ENCODE results near the gene NGF. TPM values are rescaled to one million over a fixed set of nuclear protein-coding genes. Genes with fewer than 3 reads are reported as not detected.

NGF gene
- total and polyA plus RNA-seq, 2 donors (not counting 1 experiment from before 2014, with no cell fraction given): not detected

DNA sequence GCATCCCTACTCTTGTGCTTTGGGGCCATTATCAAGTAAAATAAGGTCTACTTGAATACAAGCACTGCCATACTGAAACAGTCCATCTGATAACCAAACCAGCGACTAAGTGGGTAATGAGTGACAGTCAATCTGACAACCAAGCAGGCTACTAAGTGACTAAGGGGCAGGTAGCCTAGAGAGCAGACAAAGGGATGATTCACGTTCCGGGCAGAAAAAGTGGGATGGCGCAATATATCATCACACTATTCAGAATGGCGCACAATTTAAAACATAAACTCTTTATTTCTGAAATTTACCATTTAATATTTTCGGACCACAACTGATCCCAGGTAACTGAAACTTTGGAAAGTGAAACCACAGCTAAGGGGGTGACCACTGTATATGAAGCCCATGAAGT lies 17.7 kb downstream of the NGF start:
- Histone ChIP-seq H3K79me2 (ENCODE audit: control insufficient read depth, insufficient read depth, low read length) (no peaks in the 10 kb centered on the region), H3K36me3 (replicated peaks in 1 of 2; ENCODE audit: control extremely low read depth in 1 of 2, control insufficient read depth in 1 of 2, extremely low read depth in 1 of 2, insufficient read depth in 2 of 2, low read length in 1 of 2) (no peaks in the 10 kb centered on the region), H4K20me1 (ENCODE audit: control insufficient read depth, insufficient read depth, low read length, poor library complexity, severe bottlenecking) (no peaks in the 10 kb centered on the region), H3K4me3 (ENCODE audit: control extremely low read depth in 1 of 5, extremely low read depth in 1 of 5, insufficient read depth in 1 of 5, low read depth in 2 of 5, low read length in 4 of 5) (no peak overlapping the region), H3K27me3 (replicated peaks in 1 of 4; ENCODE audit: control extremely low read depth in 1 of 4, control insufficient read depth in 3 of 4, insufficient read depth in 4 of 4, low read length in 3 of 4) (peaks cover 0 to 5% (median 0%) of the 10 kb centered on the region in 4 experiments), H3K4me1 (ENCODE audit: control insufficient read depth in 2 of 2, insufficient read depth in 2 of 2, low read length in 2 of 2) (no peaks in the 10 kb centered on the region), H3K4me2 (replicated peaks; ENCODE audit: low read depth, low read length, poor library complexity, severe bottlenecking) (no peak overlapping the region), H3K27ac (ENCODE audit: low read length in 2 of 2) (no peak overlapping the region), H3K9me3 (ENCODE audit: control extremely low read depth in 1 of 3, control insufficient read depth in 2 of 3, insufficient read depth in 1 of 3, low read length in 2 of 3) (no peaks in the 10 kb centered on the region), H3K9ac (ENCODE audit: low read length) (no peak overlapping the region), H2AFZ (ENCODE audit: insufficient read depth, low read depth, low read length, poor library complexity, severe bottlenecking) (no peak overlapping the region)
- no peak for DNase-seq
- TF ChIP-seq, protein P1, sequence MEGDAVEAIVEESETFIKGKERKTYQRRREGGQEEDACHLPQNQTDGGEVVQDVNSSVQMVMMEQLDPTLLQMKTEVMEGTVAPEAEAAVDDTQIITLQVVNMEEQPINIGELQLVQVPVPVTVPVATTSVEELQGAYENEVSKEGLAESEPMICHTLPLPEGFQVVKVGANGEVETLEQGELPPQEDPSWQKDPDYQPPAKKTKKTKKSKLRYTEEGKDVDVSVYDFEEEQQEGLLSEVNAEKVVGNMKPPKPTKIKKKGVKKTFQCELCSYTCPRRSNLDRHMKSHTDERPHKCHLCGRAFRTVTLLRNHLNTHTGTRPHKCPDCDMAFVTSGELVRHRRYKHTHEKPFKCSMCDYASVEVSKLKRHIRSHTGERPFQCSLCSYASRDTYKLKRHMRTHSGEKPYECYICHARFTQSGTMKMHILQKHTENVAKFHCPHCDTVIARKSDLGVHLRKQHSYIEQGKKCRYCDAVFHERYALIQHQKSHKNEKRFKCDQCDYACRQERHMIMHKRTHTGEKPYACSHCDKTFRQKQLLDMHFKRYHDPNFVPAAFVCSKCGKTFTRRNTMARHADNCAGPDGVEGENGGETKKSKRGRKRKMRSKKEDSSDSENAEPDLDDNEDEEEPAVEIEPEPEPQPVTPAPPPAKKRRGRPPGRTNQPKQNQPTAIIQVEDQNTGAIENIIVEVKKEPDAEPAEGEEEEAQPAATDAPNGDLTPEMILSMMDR (IDR thresholded peaks at IDR 0.05): no peak
- TF ChIP-seq EZH2 (IDR thresholded peaks at IDR 0.05; ENCODE audit: borderline replicate concordance, insufficient read depth, low read depth, low read length, poor library complexity, severe bottlenecking): no peak
- no peaks in the 10 kb centered on the region for H3K9me3 Mint-ChIP-seq (ENCODE audit: insufficient read depth)
- no peaks in the 10 kb centered on the region for H3K4me1 Mint-ChIP-seq
- no peak for ATAC-seq (ENCODE audit: low read depth)
- 100% methylated on average over 3 of the region's 6 CpGs for WGBS (ENCODE audit: insufficient coverage)
- ChIA-PET POLR2A (no interaction called here), CTCF (no interaction called here)
- H3K27me3 Mint-ChIP-seq: peaks cover 14% of the 10 kb centered on the region
- intact Hi-C loops (cut with micrococcal nuclease): no loop called here
- H3K4me3 Mint-ChIP-seq: no peak overlapping the region
- no peak overlapping the region for H3K27ac Mint-ChIP-seq

DNA sequence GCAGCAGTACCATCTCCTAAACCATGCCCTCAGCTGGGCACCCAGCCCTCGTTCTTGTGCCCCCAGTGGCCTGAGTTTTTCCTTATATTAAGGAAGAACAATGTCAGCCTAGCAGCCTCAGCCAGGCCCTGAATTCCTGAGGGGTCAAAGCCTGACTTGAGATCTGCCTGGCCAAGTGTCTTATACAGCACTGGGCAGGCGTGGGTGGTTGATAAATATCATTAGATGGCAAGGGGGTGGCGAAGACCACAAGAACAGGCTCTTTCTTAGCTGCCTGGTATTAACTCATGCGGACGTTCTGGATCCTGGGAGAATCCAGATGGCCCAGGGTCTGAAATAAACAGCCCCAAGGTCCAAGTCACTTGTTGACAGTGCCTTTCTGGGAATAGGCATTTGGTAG lies 18.3 kb downstream of the NGF start:
- Histone ChIP-seq H3K9me3 (ENCODE audit: control extremely low read depth in 1 of 3, control insufficient read depth in 2 of 3, insufficient read depth in 1 of 3, low read length in 2 of 3) (no peaks in the 10 kb centered on the region), H3K9ac (ENCODE audit: low read length) (no peak overlapping the region), H3K36me3 (replicated peaks in 1 of 2; ENCODE audit: control extremely low read depth in 1 of 2, control insufficient read depth in 1 of 2, extremely low read depth in 1 of 2, insufficient read depth in 2 of 2, low read length in 1 of 2) (no peaks in the 10 kb centered on the region), H3K4me1 (ENCODE audit: control insufficient read depth in 2 of 2, insufficient read depth in 2 of 2, low read length in 2 of 2) (no peaks in the 10 kb centered on the region), H4K20me1 (ENCODE audit: control insufficient read depth, insufficient read depth, low read length, poor library complexity, severe bottlenecking) (no peaks in the 10 kb centered on the region), H3K4me3 (ENCODE audit: control extremely low read depth in 1 of 5, extremely low read depth in 1 of 5, insufficient read depth in 1 of 5, low read depth in 2 of 5, low read length in 4 of 5) (no peak overlapping the region), H3K79me2 (ENCODE audit: control insufficient read depth, insufficient read depth, low read length) (no peaks in the 10 kb centered on the region), H3K4me2 (replicated peaks; ENCODE audit: low read depth, low read length, poor library complexity, severe bottlenecking) (no peak overlapping the region), H2AFZ (ENCODE audit: insufficient read depth, low read depth, low read length, poor library complexity, severe bottlenecking) (no peak overlapping the region), H3K27ac (ENCODE audit: low read length in 2 of 2) (no peak overlapping the region), H3K27me3 (replicated peaks in 1 of 4; ENCODE audit: control extremely low read depth in 1 of 4, control insufficient read depth in 3 of 4, insufficient read depth in 4 of 4, low read length in 3 of 4) (peaks cover 0 to 5% (median 0%) of the 10 kb centered on the region in 4 experiments)
- CTCF ChIA-PET: no interaction called here
- no peaks in the 10 kb centered on the region for H3K9me3 Mint-ChIP-seq (ENCODE audit: insufficient read depth)
- H3K27ac Mint-ChIP-seq: no peak overlapping the region
- TF ChIP-seq EZH2 (IDR thresholded peaks at IDR 0.05; ENCODE audit: borderline replicate concordance, insufficient read depth, low read depth, low read length, poor library complexity, severe bottlenecking): no peak
- TF ChIP-seq, protein P1 (IDR thresholded peaks at IDR 0.05): no peak
- POLR2A ChIA-PET: no interaction called here
- intact Hi-C loops (cut with micrococcal nuclease): no loop called here
- peaks cover 16% of the 10 kb centered on the region for H3K27me3 Mint-ChIP-seq
- WGBS (ENCODE audit: insufficient coverage): 52% methylated on average over 5 of the region's 5 CpGs
- no peak overlapping the region for H3K4me3 Mint-ChIP-seq
- ATAC-seq (ENCODE audit: low read depth) (no peak), DNase-seq (no peak)
- no peaks in the 10 kb centered on the region for H3K4me1 Mint-ChIP-seq
